IMR-90 (cell line): ENCODE data around the gene RNASEH2B. TPM values are rescaled to one million over a fixed set of nuclear protein-coding genes. Genes with fewer than 3 reads are reported as not detected.

Source experiments
- ATAC-seq: fragments of 200-7000 bp; cut with Tn5 transposase; 2 replicates; pipeline ENCODE4 v1.9.1; 2020; ENCODE audit warnings: low read depth, mild to moderate bottlenecking, moderate library complexity
- BruUV-seq: library from RNA; stranded (reverse); fragments of 400-500 nt; replicated peaks from 2 replicates; lab custom pipeline; 2021; lab: Mats Ljungman, UMichigan
- CTCF ChIA-PET: fragments of 300-600 bp; formaldehyde crosslinking; extraction: SDS; loops from one replicate; lab custom pipeline; 2021; ENCODE audit warnings: antibody characterized with exemption; lab: Yijun Ruan, JAX
- POLR2A ChIA-PET: fragments of 300-600 bp; sonication (Branson Sonifier 250); formaldehyde crosslinking; loops from one replicate; lab custom pipeline; 2022; ENCODE audit warnings: antibody characterized with exemption; ENCODE audit not compliant: unreplicated experiment; lab: Charles Lee
- DNase-seq: peaks from one replicate; pipeline ENCODE4 v3.0.0; 2013
- H2AFZ ChIP-seq: replicated peaks from 2 replicates; pipeline ENCODE3; 2013; ENCODE audit warnings: low read length, mild to moderate bottlenecking; ENCODE audit not compliant: poor library complexity
- H2AK5ac ChIP-seq: 2 replicates; pipeline ENCODE4 v1.6.1; 2013; ENCODE audit warnings: low read depth, low read length, inconsistent platforms
- H2AK9ac ChIP-seq: replicated peaks from 2 replicates; pipeline ENCODE3; 2013; ENCODE audit warnings: mild to moderate bottlenecking, low read depth, low read length, moderate library complexity; ENCODE audit not compliant: poor library complexity
- H2BK120ac ChIP-seq: 2 replicates; pipeline ENCODE4 v1.6.1; 2013; ENCODE audit warnings: low read depth, low read length, inconsistent platforms
- H2BK15ac ChIP-seq: 3 replicates; pipeline ENCODE4 v1.6.1; 2013; ENCODE audit warnings: low read depth, low read length, inconsistent platforms
- H2BK20ac ChIP-seq: 2 replicates; pipeline ENCODE4 v1.6.1; 2013; ENCODE audit warnings: low read depth, mild to moderate bottlenecking, inconsistent platforms, low read length, moderate library complexity
- H2BK5ac ChIP-seq: 2 replicates; pipeline ENCODE4 v1.6.1; 2013; ENCODE audit warnings: mild to moderate bottlenecking, low read depth, low read length, inconsistent platforms; ENCODE audit not compliant: poor library complexity, severe bottlenecking
- H3K14ac ChIP-seq: replicated peaks from 2 replicates; pipeline ENCODE4 v1.6.1; 2013; ENCODE audit warnings: low read depth, low read length, inconsistent platforms
- H3K18ac ChIP-seq: 2 replicates; pipeline ENCODE4 v1.6.1; 2013; ENCODE audit warnings: low read depth, low read length, control low read depth
- H3K23ac ChIP-seq: 2 replicates; pipeline ENCODE4 v1.6.1; 2013; ENCODE audit warnings: low read depth, low read length, inconsistent platforms
- H3K27ac ChIP-seq: 2 replicates; pipeline ENCODE4 v1.5.1; 2013; ENCODE audit warnings: mild to moderate bottlenecking, control low read depth, low read length; ENCODE audit not compliant: insufficient read depth
- H3K27me3 ChIP-seq: 2 replicates; pipeline ENCODE4 v1.6.1; 2013; ENCODE audit warnings: low read length; ENCODE audit not compliant: control insufficient read depth, insufficient read depth
- H3K36me3 ChIP-seq: 2 replicates; pipeline ENCODE4 v1.6.1; 2013; ENCODE audit warnings: low read length, mixed read lengths; ENCODE audit not compliant: control insufficient read depth, insufficient read depth
- H3K4ac ChIP-seq: 2 replicates; pipeline ENCODE4 v1.6.1; 2013; ENCODE audit warnings: low read depth, low read length, inconsistent platforms
- H3K4me1 ChIP-seq: 2 replicates; pipeline ENCODE4 v1.6.1; 2013; ENCODE audit warnings: low read length, mixed read lengths; ENCODE audit not compliant: control insufficient read depth, insufficient read depth
- H3K4me2 ChIP-seq: 2 replicates; pipeline ENCODE4 v1.6.1; 2013; ENCODE audit warnings: low read depth, mild to moderate bottlenecking, control low read depth, low read length, moderate library complexity
- H3K4me3 ChIP-seq: 2 replicates; pipeline ENCODE4 v1.5.1; 2013; ENCODE audit warnings: low read depth, mild to moderate bottlenecking, control low read depth, low read length, moderate library complexity; ENCODE audit not compliant: insufficient read depth
- H3K56ac ChIP-seq: 2 replicates; pipeline ENCODE4 v1.6.1; 2013; ENCODE audit warnings: low read length, inconsistent platforms; ENCODE audit not compliant: insufficient read depth; ENCODE audit errors: extremely low read depth
- H3K79me1 ChIP-seq, 2 experiments: 2 replicates each; pipeline ENCODE4 v1.6.1; 2013; ENCODE audit warnings: low read length in 2 of 2, inconsistent platforms in 1 of 2, low read depth in 1 of 2
- H3K9ac ChIP-seq: 2 replicates; pipeline ENCODE4 v1.6.1; 2013; ENCODE audit warnings: low read depth, low read length, control low read depth
- H3K9me1 ChIP-seq: 2 replicates; pipeline ENCODE4 v1.6.1; 2013; ENCODE audit warnings: low read length, inconsistent platforms; ENCODE audit not compliant: insufficient read depth
- H3K9me3 ChIP-seq: 2 replicates; pipeline ENCODE4 v1.6.1; 2013; ENCODE audit warnings: low read length; ENCODE audit not compliant: control insufficient read depth, insufficient read depth
- H4K20me1 ChIP-seq: 2 replicates; pipeline ENCODE4 v1.6.1; 2013; ENCODE audit warnings: low read length, inconsistent platforms; ENCODE audit not compliant: insufficient read depth
- H4K5ac ChIP-seq: 2 replicates; pipeline ENCODE4 v1.6.1; 2013; ENCODE audit warnings: mild to moderate bottlenecking, low read depth, low read length, control low read depth
- H4K8ac ChIP-seq, 2 experiments: 2 replicates each; pipeline ENCODE4 v1.6.1; 2013; ENCODE audit warnings: low read depth in 2 of 2, low read length in 2 of 2, control low read depth in 1 of 2, inconsistent platforms in 1 of 2
- H4K91ac ChIP-seq: 2 replicates; pipeline ENCODE4 v1.6.1; 2013; ENCODE audit warnings: low read depth, low read length, inconsistent platforms; ENCODE audit not compliant: insufficient read depth
- CEBPB ChIP-seq: IDR thresholded peaks from 2 replicates; pipeline ENCODE4 v1.6.1; 2012; ENCODE audit warnings: low read depth, low read length, improper control_type of control experiment
- MAFK ChIP-seq: IDR thresholded peaks from 2 replicates; pipeline ENCODE4 v1.6.1; 2012; ENCODE audit warnings: low read depth, low read length, improper control_type of control experiment
- MAZ ChIP-seq: IDR thresholded peaks from 2 replicates; pipeline ENCODE4 v1.6.1; 2012; ENCODE audit warnings: low read depth, mild to moderate bottlenecking, low read length, improper control_type of control experiment, moderate library complexity, borderline replicate concordance
- MXI1 ChIP-seq: IDR thresholded peaks from 2 replicates; pipeline ENCODE4 v1.6.1; 2012; ENCODE audit warnings: low read depth, mild to moderate bottlenecking, low read length, moderate library complexity, borderline replicate concordance
- POLR2A ChIP-seq: IDR thresholded peaks from 2 replicates; pipeline ENCODE4 v1.6.1; 2012; ENCODE audit warnings: mild to moderate bottlenecking, low read depth, low read length
- SMC3 ChIP-seq: fragments of 150-350 bp; IDR thresholded peaks from 2 replicates; pipeline ENCODE4 v1.6.1; 2016; ENCODE audit warnings: low read depth, mild to moderate bottlenecking, antibody characterized with exemption, low read length, moderate library complexity
- WGBS, 2 experiments: methylation state at CpG; one replicate each; pipeline versions ENCODE4 v1.1.5 to v1.1.7; 2013; ENCODE audit warnings: missing lambda C conversion rate in 2 of 2; ENCODE audit not compliant: insufficient read length in 1 of 2; ENCODE audit errors: extremely low coverage in 2 of 2; 5-methylcytosine and 5-hydroxymethylcytosine counted together
- dilution Hi-C: fragments of 300-500 bp; cut with HindIII; formaldehyde crosslinking; loops from one replicate; pipeline ENCODE4 v1.14.3; 2018; ENCODE audit warnings: low sequenced_read_pairs; ENCODE audit not compliant: unreplicated experiment
- in situ Hi-C: fragments of 300-500 bp; cut with MboI; formaldehyde crosslinking; loops from 3 replicates; pipeline ENCODE4 v1.14.3; 2019; ENCODE audit warnings: low sequenced_read_pairs, inconsistent platforms, mixed read lengths
- intact Hi-C: fragments of 100-400 bp; cut with micrococcal nuclease; formaldehyde crosslinking; loops from 2 replicates; pipeline ENCODE4 v1.10.0; 2022
- polyA plus RNA-seq, 3 experiments: library from polyadenylated mRNA; depleted of rRNA; stranded (reverse); fragments of >200 nt; gene quantifications; 2 replicates each; pipeline ENCODE4 v1.2.3, GENCODE V29; 2012; ENCODE audit warnings: low replicate concordance in 1 of 3
- total RNA-seq: library from RNA; depleted of rRNA; stranded (reverse); fragments of >200 nt; gene quantifications from 2 replicates; pipeline ENCODE4 v1.2.3, GENCODE V29; 2012

RNASEH2B gene
- total and polyA plus RNA-seq, 2 of the 4 experiments (the other 2 are of a cell fraction), result 11.2 to 14.2 TPM

DNA sequence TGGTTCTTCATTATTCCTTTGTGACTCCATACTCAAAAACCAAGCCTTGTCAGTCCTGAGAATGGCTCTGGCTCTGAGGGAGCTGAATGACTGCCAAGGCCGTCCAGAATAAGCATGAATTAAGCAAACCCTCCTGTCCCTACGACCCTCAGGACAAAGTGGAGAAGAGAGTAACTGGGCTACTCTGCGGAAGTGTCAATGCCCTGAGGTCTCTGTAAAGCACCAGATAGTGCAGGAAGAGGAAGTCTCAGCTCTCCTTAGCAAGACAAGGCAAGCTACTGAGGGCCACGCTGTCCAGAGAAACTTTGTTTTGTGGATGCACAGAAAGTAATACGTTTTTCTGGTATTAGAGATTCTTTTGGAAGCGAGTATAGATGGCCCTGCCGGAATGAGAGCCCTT lies 94.1 kb downstream of the RNASEH2B start:
- Histone ChIP-seq H3K27me3 (peaks cover 31% of the 10 kb centered on the region), H2BK15ac (no peak overlapping the region), H2BK20ac (no peak overlapping the region), H3K4me3 (no peak overlapping the region), H3K4ac (no peak overlapping the region), H2AK5ac (no peak overlapping the region), H3K9me1 (no peaks in the 10 kb centered on the region), H2AFZ (no peak overlapping the region), H3K79me1 (no peaks in the 10 kb centered on the region), H4K20me1 (no peaks in the 10 kb centered on the region), H4K91ac (no peak overlapping the region), H3K23ac (no peak overlapping the region), H4K5ac (no peak overlapping the region), H3K4me1 (peaks cover 1% of the 10 kb centered on the region; the same call in 1 of the 2 replicates), H2BK5ac (no peak overlapping the region), H3K56ac (no peak overlapping the region), H3K27ac (no peak overlapping the region), H3K4me2 (no peak overlapping the region), H2AK9ac (no peak overlapping the region), H2BK120ac (no peak overlapping the region), H3K36me3 (no peaks in the 10 kb centered on the region), H3K14ac (no peak overlapping the region), H4K8ac (no peak overlapping the region), H3K9ac (no peak overlapping the region), H3K18ac (no peak overlapping the region), H3K9me3 (no peaks in the 10 kb centered on the region)
- DNase-seq (no peak), ATAC-seq (no peak)
- intact Hi-C loops (no loop called here), dilution Hi-C loops (no loop called here), in situ Hi-C loops (no loop called here)
- no TSS peak for BruUV-seq
- ChIA-PET CTCF (no interaction called here), POLR2A (no interaction called here)
- no peak for TF ChIP-seq POLR2A
- no peak for TF ChIP-seq SMC3
- no peak for TF ChIP-seq CEBPB
- no peak for TF ChIP-seq MAZ
- TF ChIP-seq MXI1, result no peak
- no peak for TF ChIP-seq MAFK
- WGBS, 2 experiments, result 83% methylated on average over 1 of the region's 7 CpGs; no CpG with 5 or more reads in 1 of the 2 experiments
